GM21367 (cell line): Measurements from ENCODE around the gene PANX2.

Experiments
- ATAC-seq: cut with Tn5 transposase; IDR thresholded peaks from one replicate; pipeline ENCODE4 v1.9.1; 2021; ENCODE audit not compliant: unreplicated experiment

The PANX2 gene

DNA sequence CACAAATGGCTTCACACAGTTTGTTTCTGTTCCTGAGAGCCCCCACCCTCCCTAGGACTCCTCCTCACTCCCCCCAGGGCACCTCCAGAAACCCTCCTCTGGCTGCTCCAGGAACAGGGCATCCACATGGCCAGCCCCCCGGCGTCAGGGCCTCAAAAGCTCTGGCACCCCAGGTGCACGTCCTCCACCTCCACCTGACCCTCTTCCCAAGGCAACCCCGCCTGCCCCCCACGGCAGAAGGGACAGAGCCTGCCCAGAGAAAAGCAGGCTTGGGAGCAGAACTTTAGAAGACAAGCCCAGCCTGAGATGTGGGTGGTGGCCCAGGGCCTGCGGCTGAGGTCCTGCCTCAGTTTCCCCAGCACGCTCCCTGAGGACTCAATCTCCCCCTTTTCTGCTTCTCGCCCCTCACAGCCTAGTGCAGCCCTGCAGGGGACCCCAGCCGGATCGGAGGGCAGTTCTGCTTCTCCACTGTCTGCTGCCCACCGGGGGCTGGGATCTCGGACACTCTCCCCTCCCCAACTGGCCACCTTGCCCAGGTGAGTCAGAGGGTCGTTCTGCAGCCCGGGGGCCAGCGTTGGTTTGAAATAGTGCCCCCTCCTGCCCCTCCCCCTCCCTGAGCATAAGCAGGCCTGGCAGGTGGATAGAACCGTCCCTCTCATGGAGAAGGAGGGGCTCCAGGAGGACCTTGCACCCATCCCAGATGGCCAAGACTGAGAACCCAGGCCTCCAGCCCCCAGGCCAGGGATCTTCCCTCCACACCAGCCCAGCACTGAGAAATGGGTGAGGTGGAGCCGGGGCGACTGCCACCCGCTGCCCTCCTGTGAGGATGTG, 12.8 kb downstream of the PANX2 start:
- no peak for ATAC-seq

DNA sequence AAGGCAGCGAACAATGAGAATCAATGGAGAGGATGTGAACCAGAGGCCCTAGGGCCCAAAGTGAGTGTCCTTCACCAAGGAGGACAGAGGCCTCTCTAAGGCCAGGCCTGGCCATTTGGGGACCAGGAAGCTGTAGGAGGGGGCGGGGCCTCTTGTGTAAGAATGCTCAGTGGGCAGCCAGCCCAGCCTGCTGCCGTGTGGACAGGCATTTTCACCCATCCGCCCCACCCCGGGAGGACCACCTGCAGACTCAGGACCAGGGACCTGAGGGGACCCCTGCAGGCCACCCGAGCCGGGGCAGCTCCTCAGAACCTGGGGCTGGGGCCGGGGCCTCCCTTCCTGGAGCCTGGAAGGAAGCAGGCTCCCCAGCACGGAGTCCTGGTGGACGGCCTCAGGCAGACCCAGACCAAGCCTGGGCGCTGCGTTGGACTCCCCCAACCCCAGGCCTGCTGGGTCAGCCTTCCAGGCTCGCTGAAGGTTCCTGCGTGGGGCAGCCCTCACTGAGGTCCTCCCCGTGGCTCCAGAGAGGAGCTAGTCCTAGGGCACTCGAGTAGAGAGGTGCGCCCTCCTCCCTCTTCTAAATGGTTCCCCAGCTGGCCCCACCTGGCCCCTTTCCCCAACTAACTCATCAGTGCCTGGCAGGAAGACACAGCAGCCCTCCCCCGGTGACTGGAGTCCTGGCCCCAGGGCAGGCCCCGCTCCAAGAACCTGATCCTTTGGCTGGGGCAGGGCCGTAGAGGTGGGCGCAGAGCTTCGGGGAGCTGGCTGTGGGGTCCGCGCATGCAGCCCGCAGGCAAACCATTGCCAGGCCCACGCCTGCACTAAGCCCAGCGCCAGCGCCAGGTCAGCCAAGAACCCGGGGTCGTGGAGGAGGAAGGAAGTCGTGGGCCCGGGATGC, 13.7 kb downstream of the PANX2 start:
- ATAC-seq, result no peak

DNA sequence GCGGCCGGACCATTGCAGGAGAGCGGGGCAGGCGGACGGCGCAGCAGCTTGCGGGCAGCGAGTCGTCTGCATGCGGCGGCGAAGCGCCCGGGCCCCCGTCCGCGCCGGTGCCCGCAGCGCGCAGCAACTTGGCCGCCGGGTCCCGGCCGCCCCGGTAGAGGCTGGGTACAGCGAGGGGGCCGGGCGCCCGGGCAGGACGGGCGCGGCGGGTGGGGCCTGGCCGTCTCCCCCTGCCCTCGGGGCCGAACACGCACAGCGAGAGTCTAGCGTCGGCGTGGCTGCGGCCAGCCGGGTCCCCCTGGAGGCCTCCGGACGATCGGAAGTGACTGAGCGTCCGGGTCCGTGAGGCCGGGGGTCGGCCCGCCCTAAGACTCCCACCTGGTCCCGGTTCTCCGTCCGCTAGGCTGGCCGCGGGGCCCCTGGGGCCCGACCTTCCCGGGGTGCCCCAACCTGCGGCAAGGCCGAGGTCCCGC, 14.4 kb downstream of the PANX2 start:
- no peak for ATAC-seq

DNA sequence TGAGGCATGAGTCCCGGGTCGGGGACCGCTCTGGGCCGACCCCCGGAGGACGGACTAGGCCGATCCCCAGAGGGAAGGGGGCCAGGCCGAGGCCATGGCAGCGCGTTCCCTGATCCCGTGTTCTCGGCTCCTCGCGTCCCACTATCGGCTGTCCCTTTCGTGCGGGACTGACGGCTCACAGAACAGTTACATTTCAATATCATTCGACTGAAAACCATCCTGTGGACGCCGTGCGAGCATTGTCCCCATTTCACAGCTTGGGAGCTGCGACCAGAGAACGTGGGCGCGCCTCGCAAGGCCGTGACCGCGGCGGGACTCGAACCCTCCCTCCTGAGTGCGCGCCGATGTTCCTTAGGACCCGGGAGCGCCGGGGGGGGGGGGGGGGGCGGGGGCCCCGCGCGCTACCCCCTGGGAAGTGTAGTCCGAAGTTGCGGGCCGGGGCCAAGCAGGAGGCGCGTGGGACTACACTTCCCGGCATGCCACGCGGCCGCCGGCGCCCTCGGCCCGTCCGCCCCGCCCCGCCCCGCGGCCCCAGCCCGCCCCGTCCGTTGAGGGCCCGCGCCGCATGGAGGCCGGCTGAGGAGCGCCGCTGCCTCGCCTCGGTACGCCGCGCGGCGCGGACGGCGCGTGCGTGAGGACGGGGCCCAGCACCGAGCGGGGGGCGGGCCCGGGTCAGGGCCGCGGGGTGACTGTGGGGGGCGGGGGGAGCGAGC, 15.0 kb downstream of the PANX2 start, which contains the start of gene TRABD:
Gene TRABD, plus strand, starts transcription at position 539 of the 713 bp plus-strand sequence. CDS start 7,148 bp downstream, outside the sequence.
- ATAC-seq, result no peak

DNA sequence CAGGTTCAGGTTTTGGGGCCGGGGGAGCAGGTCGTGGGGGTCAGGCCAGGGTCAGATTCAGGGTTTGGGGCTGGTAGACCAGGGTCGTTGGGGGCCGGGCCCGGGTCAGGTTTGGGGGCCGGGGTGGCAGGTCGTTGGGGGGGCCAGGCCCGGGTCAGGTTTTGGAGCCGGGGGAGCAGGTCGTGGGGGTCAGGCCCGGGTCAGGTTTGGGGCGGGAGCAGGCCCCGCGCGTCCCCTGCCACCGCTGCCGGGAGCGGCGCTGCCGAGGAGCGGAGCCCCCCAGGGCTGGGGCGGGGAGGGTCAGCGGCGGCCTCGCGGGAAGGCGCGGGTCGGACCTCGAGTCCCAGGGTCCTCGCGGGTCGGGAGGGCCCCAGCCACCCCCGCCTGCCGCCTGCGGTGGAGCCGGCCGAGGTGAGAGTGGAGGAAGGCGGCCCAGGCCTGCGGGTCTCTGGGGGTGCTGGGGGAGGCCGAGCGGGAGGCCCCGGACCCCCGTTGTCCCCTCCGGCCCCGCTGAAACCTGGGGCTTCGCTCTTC, 15.7 kb downstream of the PANX2 start:
- ATAC-seq, result no peak

DNA sequence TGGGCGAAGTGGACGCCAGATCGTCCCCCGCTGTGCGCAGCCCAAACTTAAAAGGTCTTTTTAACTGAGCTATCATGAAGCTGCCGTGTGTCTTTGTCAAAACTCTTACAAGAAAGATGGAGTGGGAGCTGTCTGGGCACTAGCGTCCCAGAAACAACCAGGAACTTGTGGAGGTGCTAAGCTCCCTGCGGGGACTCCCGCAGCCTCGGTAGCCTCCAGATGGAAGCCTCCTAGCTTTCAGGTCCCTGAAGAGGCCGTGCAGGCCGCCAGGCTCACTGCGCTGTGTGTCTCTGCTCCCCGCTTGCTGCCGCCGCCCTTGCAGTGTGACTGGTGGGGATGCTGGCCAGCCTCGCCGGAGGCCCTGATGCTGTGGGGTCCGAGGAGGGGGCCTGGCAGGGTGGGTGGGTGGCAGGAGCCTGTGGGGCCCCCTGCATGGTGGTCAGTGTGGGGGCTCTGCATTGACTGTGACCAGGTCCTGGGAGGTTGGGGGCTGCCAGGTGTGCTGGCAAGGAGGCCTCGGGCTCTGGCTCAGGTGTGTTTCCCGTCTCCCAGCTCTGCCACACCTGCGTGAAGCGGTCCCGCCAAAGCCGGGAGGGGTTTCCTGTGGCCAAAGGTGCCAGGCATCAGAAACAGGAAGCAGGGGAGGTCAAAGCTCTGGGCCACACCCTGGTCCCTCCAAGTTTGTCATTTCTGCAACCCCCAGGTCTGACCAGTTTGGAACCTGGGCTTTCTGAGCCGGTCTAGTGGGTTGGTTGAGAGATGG, 16.4 kb downstream of the PANX2 start:
- ATAC-seq, result no peak

DNA sequence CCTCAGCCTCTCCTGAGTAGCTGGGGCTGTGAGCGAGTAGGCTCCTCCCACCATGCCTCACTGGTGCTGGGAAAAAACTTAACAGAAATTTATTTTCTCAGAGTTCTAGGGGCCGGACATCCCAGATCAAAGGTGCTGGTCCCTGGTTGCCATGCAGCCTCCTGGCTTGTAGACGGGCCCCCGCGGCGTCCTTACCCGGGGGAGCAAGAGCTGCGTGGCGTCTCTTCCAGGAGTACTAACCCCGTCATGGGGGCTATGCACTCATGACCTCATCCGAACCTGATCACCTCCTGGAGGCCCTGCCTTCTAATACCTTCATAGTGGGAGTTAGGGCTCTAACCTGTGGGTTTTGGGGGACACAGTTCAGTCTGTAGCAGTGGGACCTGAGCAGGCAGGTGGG, 17.8 kb downstream of the PANX2 start:
- no peak for ATAC-seq

DNA sequence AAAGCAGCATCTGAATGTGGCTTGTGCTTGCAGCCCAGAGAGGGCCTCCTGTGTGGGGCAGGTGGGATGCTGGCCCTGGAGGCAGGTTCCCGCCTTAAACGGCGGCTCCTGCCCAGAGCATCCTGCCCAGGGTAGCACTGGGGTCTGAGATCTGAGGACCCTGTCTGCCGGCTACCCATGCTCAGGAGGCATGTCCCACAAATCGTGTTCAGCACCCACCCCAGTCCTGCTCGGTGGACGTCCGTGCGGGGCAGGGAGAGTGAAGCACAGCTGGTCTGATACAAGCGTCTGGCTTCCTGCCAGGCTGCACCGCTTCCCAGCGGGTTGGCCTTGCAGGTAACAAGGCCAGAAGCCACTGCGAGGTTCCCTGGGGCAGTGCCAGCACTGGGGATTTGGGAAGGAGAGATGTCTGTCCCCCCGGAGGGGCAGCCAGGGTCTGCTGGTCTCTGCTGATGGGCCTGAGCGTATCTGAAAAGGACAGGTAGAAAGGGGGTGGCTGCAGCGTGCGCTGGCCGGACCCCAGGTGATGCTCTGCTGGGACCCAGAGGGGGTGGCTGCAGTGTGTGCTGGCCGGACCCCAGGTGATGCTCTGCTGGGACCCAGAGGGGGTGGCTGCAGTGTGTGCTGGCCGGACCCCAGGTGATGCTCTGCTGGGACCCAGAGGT, 18.8 kb downstream of the PANX2 start:
- ATAC-seq, result no peak

DNA sequence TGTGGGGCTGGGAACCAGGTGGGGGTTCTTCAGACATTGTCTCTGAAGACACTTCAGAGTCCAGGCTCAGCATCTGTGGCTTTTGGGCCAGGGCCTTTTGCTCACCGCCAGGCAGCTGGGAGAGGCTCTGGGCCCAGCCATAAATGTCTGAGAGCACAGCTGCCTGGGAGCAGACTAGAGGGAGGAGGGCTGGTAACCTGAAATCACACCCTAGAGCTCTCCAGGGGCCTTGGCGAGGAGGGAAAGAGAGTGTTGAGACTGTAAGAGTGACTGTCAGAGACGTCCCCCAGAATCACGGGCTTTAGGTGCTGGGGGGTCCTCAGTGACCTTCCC, 19.3 kb downstream of the PANX2 start:
- ATAC-seq, result no peak

DNA sequence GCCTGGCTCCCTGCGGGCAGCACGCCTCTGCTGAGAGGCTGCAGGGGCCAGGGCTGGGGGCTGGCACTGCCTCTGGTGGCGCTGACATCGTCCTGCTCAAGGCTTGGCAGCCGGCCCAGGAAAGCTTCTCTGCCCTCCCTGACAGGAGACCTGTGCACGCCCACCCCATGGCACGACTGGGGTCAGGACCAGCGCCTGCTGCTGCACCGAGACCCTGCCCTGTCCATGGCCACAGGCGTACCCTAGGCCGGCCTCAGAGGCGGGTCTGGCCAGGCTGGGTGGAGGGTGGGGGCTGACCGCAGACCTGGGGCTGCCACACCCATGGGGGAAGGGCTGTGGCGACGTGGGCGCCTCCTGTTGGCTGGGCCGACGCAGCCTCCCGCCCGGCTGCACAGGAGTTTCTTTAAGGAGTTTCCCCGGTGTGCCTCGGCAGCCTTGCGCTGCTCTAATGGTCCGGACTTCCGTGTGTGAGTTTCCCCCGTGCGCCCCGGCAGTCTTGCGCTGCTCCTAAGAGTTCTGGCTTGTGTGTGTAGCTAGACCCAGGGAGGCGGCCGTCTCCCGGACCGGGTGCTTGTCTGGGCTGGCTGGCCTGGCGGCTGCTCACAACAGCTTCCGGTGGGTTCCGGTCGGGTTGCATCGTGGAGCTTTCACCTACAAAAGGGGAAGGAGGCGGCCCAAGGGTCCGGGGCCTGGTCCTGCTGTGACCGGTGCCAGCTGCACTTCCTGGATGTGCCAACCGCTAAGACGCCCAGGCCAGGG, 19.8 kb downstream of the PANX2 start:
- ATAC-seq, result peak; percentile 33

DNA sequence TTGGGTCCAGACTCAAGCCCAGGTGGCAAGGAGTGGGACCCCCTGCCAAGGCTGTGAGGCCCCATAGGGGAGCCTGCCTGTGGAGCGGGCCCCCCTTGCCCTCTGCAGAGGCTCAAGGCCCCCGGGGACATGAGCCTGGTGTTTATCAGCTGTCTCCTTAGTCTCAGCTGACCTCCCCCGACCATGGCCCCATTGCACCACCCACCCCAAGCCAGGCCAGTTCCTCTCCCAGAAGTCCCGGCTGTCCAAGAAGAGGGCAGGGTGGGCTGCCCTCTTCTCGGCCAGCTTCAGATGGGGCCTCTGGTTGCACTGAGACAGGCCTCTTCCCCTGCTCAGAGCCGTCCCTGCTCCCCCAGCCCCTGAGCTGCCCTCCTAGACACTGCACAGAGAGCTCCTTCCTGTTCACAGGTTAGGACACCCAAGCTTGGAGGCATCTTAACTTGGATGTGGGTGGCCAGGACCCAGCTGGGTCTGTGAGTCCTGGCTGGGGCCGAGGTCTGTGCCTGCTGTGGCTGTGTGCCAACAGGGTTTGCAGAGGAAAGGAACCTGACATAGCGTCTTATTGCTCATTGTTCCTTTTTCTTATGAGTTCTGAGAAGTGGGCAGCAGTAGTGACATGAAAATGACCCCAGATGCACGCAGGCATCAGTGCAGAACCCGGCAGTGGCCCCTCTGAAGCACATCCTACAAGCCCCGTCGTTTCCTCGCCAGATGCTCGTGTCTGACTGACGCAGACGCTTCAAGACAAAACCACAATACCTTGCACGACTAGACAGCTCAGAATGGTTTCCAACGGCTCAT, 20.6 kb downstream of the PANX2 start:
- ATAC-seq, result no peak

DNA sequence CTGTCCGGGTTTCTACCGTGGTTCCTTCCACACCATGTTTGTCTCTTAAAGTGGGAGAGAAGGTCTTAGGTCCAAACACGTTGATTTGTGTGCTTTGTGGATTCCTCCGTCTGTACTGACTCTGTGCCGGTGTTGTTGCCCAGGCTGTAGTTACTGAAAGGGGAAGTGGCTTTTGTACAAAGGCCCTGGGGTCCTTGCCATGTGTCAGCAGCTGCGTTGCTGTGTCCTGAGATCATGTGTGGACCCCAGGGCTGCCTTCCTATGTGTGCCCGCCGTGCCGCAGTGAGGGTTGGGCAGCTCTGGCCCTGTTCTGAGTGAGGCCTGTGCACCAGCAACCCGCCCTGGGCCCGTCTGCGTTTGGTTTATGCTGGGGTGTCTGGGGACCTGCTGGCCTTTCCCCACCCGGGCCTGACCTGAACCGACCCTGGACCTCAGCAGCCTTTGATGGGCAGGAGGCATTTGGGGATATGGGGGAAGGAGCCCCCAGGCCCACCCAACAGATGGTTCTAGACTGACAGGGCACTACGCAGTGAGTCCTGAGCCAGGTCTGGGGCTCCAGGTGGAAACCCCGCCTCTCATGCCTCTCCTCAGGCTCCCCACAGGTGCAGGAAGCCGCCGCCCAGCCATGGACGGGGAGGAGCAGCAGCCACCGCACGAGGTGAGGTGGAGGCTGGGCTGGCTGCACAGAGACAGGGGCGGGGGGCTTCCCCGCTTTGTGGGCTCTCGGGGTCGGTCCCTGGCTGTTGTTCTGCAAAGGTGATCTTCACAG, 22.1 kb downstream of the PANX2 start:
- no peak for ATAC-seq

DNA sequence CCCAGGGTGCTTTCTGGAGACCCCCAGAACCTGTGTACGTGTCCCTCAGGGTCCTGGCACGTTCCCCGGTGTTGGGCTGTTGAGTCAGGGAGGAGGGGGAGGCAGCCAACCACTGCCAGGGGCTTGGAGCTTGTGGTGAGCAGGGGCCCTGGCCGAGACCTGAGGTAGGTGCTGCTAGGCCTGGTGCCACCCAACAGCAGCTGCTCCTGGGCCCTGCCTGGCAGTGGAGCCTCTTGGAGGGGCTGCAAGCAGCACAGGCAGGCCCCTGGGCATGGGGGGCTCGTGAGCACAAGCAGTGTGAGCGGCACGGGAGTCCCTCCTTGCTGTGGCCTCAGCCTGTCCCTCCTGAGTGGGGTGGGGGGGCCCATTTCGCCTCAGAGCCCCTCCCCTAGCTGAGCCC, 23.1 kb downstream of the PANX2 start:
- ATAC-seq, result no peak

DNA sequence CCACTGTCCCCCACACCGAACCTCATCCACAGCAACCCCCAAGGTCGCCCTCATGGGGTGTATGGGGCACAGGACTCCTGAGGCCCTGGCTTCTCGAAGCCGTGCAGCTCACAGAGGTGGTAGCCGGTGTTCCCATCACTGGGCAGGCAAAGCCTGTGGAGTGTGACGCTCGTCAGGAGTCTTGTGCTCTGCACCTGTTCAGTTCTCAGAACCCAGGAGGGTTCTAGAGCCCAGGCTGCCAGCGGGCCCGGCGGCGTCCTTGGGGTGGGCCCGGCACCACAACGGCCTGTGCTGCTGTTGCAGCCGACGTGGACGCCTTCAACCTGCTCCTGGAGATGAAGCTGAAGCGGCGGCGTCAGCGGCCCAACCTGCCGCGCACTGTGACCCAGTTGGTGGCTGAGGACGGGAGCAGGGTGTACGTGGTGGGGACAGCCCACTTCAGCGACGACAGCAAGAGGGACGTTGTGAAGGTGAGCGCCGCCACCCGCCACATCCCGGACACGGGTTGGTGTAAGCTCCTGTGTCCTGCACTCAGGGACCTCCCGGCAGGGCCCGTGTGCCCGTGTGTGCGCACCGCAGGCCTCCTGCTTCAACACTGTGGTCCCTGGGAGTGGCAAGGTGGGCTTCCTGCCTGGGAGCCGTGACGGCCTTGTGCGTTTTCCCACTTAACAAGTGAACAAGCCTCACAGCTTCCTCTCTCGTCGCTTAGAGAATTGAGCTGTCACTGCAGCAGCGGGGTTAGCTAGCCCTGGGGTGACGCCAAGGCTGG, 23.7 kb downstream of the PANX2 start:
- ATAC-seq, result no peak

DNA sequence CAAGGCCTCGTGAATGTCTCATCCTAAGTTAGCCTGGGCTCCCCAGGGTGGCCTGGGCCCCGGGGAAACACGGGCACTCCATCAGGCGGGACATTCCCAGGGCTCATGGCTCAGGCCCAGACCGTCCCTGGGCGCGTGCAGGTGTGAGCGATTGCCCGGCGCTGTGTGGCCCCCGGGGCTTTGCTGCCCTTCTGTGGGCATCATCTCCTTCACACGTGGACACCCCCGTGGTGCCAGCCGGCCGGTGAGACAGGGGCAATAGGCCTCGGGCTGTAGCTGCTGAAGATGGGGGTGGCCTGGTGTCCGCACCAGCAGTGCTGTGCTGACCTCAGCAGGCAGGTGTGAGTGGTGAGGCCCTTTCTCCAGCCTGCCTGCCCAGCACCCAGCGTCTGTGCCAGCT, 25.7 kb downstream of the PANX2 start:
- ATAC-seq, result no peak

DNA sequence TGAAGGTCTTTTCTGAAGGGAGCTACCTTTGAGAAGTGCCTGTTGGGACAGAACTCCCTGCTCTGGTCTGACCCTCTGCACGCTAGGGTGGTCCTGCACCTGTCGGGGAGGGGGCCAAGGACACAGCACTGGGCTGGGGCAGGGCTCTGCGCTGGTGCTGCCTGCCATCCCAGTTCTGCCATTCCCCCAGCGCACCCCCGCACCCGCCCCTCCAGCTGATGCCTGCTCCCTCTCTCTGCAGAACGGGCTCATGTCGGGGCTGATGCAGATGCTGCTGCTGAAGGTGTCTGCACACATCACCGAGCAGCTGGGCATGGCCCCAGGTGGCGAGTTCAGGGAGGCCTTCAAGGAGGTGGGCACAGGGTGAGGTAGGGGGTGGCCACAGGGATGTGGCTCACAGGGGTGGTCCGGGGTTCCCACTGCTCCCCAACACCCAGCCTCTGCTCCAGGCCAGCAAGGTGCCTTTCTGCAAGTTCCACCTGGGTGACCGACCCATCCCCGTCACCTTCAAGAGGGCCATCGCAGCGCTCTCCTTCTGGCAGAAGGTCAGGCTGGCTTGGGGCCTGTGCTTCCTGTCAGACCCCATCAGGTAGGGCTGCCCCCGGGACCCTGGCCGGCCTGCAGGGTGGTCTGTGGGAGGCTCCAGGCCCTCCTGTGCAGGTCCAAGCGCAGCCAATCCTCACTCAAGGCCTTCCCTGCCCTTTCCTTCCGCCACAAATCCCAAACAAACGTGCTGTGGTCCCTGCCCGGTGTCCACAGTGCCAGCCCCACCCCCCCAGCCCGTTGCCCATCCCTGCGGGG, 26.7 kb downstream of the PANX2 start:
- ATAC-seq, result no peak
